ENCODE measurements around the gene SNX21.

Gene SNX21

GRCh38 chr20:45848421-45848820, 14.8 kb downstream of the SNX21 start:
- Histone ChIP-seq H3K36me3 (ENCODE audit: low read length) (no peaks in the 10 kb centered on the region), H2AFZ (ENCODE audit: low read depth, low read length, severe bottlenecking) (no peak overlapping the region), H3K9me3 (ENCODE audit: insufficient read depth, low read length) (no peaks in the 10 kb centered on the region), H3K4me2 (ENCODE audit: low read depth, low read length, poor library complexity, severe bottlenecking) (no peak overlapping the region), H4K20me1 (ENCODE audit: low read depth, low read length) (no peaks in the 10 kb centered on the region), H3F3A (ENCODE audit: insufficient read depth) (no peaks in the 10 kb centered on the region), H3K9me2 (replicated peaks; ENCODE audit: insufficient read depth, low read length) (no peaks in the 10 kb centered on the region), H3K27ac (ENCODE audit: low read depth, low read length) (no peak overlapping the region), H3K9ac (ENCODE audit: low read length) (no peak overlapping the region), H3K4me3 (ENCODE audit: insufficient read depth, low read length, poor library complexity, severe bottlenecking) (no peak overlapping the region), H3K79me2 (ENCODE audit: insufficient read depth, low read length) (no peaks in the 10 kb centered on the region), H3K27me3 (ENCODE audit: low read length) (no peaks in the 10 kb centered on the region)
- TF ChIP-seq EZH2phosphoT487 (conservative IDR thresholded peaks at IDR 0.05; ENCODE audit: low read length) (no peak), CTCF (IDR thresholded peaks at IDR 0.05; ENCODE audit: insufficient read depth, low read length, poor library complexity, severe bottlenecking) (no peak)

- no peak overlapping the region for H3K4me3 ChIP-seq (ENCODE audit: insufficient read depth, low read length, poor library complexity, severe bottlenecking)
- no peaks in the 10 kb centered on the region for H3K36me3 ChIP-seq (ENCODE audit: low read length)
- H3K27me3 ChIP-seq (ENCODE audit: low read length): no peaks in the 10 kb centered on the region
- no peak overlapping the region for H3K9ac ChIP-seq (ENCODE audit: low read length)
- no peaks in the 10 kb centered on the region for H3K9me2 ChIP-seq (replicated peaks; ENCODE audit: insufficient read depth, low read length)
- no peak overlapping the region for H3K4me2 ChIP-seq (ENCODE audit: low read depth, low read length, poor library complexity, severe bottlenecking)
- TF ChIP-seq CTCF (IDR thresholded peaks at IDR 0.05; ENCODE audit: insufficient read depth, low read length, poor library complexity, severe bottlenecking) (no peak), EZH2phosphoT487 (conservative IDR thresholded peaks at IDR 0.05; ENCODE audit: low read length) (no peak)
- H3K27ac ChIP-seq (ENCODE audit: low read depth, low read length): no peak overlapping the region
- H4K20me1 ChIP-seq (ENCODE audit: low read depth, low read length): no peaks in the 10 kb centered on the region
- no peaks in the 10 kb centered on the region for H3K79me2 ChIP-seq (ENCODE audit: insufficient read depth, low read length)
- no peaks in the 10 kb centered on the region for H3F3A ChIP-seq (ENCODE audit: insufficient read depth)
- H2AFZ ChIP-seq (ENCODE audit: low read depth, low read length, severe bottlenecking): no peak overlapping the region
- H3K9me3 ChIP-seq (ENCODE audit: insufficient read depth, low read length): no peaks in the 10 kb centered on the region
Observed at GRCh38 chr20:45848969-45849582, 15.5 kb downstream of the SNX21 start.

GRCh38 chr20:45850238-45850637, 16.6 kb downstream of the SNX21 start:
- H3K79me2 ChIP-seq (ENCODE audit: insufficient read depth, low read length): peaks cover 4% of the 10 kb centered on the region; the same call in 1 of the 2 replicates
- H3K9ac ChIP-seq (ENCODE audit: low read length): no peak overlapping the region
- H2AFZ ChIP-seq (ENCODE audit: low read depth, low read length, severe bottlenecking): no peak overlapping the region
- no peaks in the 10 kb centered on the region for H3K9me2 ChIP-seq (replicated peaks; ENCODE audit: insufficient read depth, low read length)
- no peaks in the 10 kb centered on the region for H3K27me3 ChIP-seq (ENCODE audit: low read length)
- TF ChIP-seq EZH2phosphoT487 (conservative IDR thresholded peaks at IDR 0.05; ENCODE audit: low read length) (no peak), CTCF (IDR thresholded peaks at IDR 0.05; ENCODE audit: insufficient read depth, low read length, poor library complexity, severe bottlenecking) (no peak)
- H3F3A ChIP-seq (ENCODE audit: insufficient read depth): no peaks in the 10 kb centered on the region
- no peaks in the 10 kb centered on the region for H3K36me3 ChIP-seq (ENCODE audit: low read length)
- H3K27ac ChIP-seq (ENCODE audit: low read depth, low read length): no peak overlapping the region
- H3K4me3 ChIP-seq (ENCODE audit: insufficient read depth, low read length, poor library complexity, severe bottlenecking): no peak overlapping the region
- H3K4me2 ChIP-seq (ENCODE audit: low read depth, low read length, poor library complexity, severe bottlenecking): no peak overlapping the region
- no peaks in the 10 kb centered on the region for H3K9me3 ChIP-seq (ENCODE audit: insufficient read depth, low read length)
- no peaks in the 10 kb centered on the region for H4K20me1 ChIP-seq (ENCODE audit: low read depth, low read length)

Data from SU-DHL-6 (cell line).